Measurements from ENCODE around the gene PRTFDC1.
"Not testable (repeated sequence)": the region's sequence is repeated elsewhere in the genome, so short reads cannot be mapped to it uniquely, and the experiment has no call there.

Gene PRTFDC1

GRCh38 chr10:24869354-24870015 is 82.9 kb downstream of the PRTFDC1 start:
- no peak for DNase-seq

- DNase-seq, result no peak
Observed at GRCh38 chr10:24866604-24867583, 85.5 kb downstream of the PRTFDC1 start.

GRCh38 chr10:24865783-24866182 is 86.6 kb downstream of the PRTFDC1 start:
- DNase-seq, result no peak

- no peak for DNase-seq
Observed at GRCh38 chr10:24862589-24862988, 89.8 kb downstream of the PRTFDC1 start.

GRCh38 chr10:24858288-24859270 is 93.8 kb downstream of the PRTFDC1 start:
- no peak for DNase-seq

GRCh38 chr10:24857031-24857725 is 95.2 kb downstream of the PRTFDC1 start:
- no peak for DNase-seq

GRCh38 chr10:24854256-24854655 is 98.2 kb downstream of the PRTFDC1 start:
- no peak for DNase-seq

GRCh38 chr10:24853661-24854060 is 98.7 kb downstream of the PRTFDC1 start:
- DNase-seq, result no peak

GRCh38 chr10:24851629-24852028 is 100.8 kb downstream of the PRTFDC1 start:
- DNase-seq, result no peak

GRCh38 chr10:24850727-24851296 is 101.6 kb downstream of the PRTFDC1 start:
- DNase-seq, result no peak

- no peak for DNase-seq
Observed at GRCh38 chr10:24849501-24850299, 102.7 kb downstream of the PRTFDC1 start.

GRCh38 chr10:24849051-24849450 is 103.4 kb downstream of the PRTFDC1 start:
- DNase-seq, result no peak

GRCh38 chr10:24848195-24848594 is 104.2 kb downstream of the PRTFDC1 start:
- DNase-seq, result no peak

GRCh38 chr10:24847112-24848070 is 105.0 kb downstream of the PRTFDC1 start:
- no peak for DNase-seq

GRCh38 chr10:24844742-24845141 is 107.7 kb downstream of the PRTFDC1 start:
- DNase-seq, result no peak

GRCh38 chr10:24843256-24843655 is 109.2 kb downstream of the PRTFDC1 start:
- no peak for DNase-seq

GRCh38 chr10:24842856-24843255 is 109.5 kb downstream of the PRTFDC1 start:
- no peak for DNase-seq

- no peak for DNase-seq
Observed at GRCh38 chr10:24841530-24841929, 110.9 kb downstream of the PRTFDC1 start.

- no peak for DNase-seq
Observed at GRCh38 chr10:24840784-24841183, 111.6 kb downstream of the PRTFDC1 start.

GRCh38 chr10:24837781-24838180 is 114.6 kb downstream of the PRTFDC1 start:
- DNase-seq, result not testable (repeated sequence)
